HG03025 (cell line): Measurements from ENCODE around the gene XAGE1B.
"Not testable (repeated sequence)": the region's sequence is repeated elsewhere in the genome, so short reads cannot be mapped to it uniquely, and the experiment has no call there.

Experiments
- ATAC-seq: cut with Tn5 transposase; IDR thresholded peaks from one replicate; pipeline ENCODE4 v1.9.1; 2021; ENCODE audit warnings: mild to moderate bottlenecking, moderate library complexity; ENCODE audit not compliant: unreplicated experiment, low FRiP score

XAGE1B gene, protein sequence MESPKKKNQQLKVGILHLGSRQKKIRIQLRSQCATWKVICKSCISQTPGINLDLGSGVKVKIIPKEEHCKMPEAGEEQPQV

DNA sequence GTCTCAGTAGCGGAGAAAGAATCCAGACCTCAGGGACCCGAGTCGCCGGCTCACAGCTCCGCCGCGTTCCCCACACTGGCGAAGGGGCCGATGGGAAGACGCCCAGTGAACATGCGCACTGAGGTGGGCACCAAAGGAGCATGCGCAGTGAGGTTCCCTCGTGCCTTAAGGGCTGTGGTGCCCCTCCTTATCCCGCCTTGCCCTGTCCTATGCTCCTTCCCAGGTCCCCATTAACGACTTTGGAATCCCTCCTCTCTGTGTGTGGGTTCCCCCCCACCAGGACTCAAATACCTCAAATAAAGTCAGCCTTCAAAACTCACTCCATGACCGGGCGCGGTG is at the start of gene XAGE1B:
XAGE1B (minus strand) TSS at position 77 of the 339 bp plus-strand sequence. CDS start 1,536 bp downstream, outside the sequence.
- not testable (repeated sequence) for ATAC-seq

GRCh38 chrX:52563105-52563504 is 46.2 kb upstream of the XAGE1B start:
- ATAC-seq, result no peak

DNA sequence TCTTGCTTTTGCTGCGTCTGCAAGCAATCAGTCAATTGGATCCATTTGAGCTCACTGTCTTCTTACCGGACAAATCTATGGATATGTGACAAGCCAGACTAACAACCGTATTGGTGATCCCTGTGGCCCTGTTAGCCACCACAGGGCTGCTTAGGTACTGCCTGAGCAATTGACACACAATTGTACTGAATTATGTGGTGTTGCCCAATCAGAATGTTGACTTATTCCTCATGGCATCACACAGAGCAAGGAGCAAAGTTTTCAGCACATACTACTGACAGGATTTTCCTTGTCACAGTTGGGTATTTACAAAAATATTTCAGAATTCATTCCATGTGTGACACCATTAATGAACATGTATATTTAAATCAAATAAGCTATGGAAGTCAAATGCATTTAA is 41.3 kb upstream of the XAGE1B start:
- ATAC-seq, result no peak

DNA sequence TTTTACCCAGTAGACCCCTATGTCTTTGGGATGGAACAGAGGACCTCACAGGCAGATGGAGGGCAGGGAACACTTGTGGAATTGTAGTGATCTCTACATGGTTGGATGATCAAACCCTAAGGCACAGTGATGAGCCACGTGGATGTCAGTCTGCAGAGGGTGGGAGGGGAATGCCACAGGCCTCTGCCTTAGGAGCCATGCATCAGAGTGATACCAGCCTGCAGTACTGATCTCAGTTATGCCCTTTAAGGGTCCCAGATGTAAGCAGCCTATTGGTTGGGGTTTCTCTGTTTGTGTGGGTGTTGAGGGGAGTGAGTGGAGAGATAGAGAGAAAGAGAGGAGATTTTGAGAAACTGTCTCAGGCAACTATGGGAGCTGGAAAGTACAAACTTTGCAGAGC is 39.9 kb upstream of the XAGE1B start:
- no peak for ATAC-seq

GRCh38 chrX:52553995-52554642 is 37.3 kb upstream of the XAGE1B start:
- no peak for ATAC-seq

DNA sequence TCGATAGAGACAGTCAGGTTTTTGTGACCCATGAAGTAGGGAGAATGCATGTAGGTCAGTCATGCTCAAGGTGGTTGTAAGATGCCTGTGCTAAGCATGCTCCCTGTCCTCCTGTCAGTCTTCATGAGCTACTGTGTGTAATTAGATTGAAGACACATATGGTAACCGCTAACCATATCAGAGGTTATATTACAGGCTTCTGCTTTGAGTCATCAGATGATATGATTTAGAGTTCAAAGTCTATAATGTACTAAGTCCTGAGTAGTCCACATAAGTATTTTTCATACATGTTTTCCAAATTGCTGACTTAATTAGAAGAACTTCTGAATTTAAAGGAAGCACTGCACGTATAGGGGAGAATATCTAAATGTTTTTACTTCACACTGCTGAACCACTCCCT is 31.9 kb upstream of the XAGE1B start:
- ATAC-seq, result not testable (repeated sequence)

DNA sequence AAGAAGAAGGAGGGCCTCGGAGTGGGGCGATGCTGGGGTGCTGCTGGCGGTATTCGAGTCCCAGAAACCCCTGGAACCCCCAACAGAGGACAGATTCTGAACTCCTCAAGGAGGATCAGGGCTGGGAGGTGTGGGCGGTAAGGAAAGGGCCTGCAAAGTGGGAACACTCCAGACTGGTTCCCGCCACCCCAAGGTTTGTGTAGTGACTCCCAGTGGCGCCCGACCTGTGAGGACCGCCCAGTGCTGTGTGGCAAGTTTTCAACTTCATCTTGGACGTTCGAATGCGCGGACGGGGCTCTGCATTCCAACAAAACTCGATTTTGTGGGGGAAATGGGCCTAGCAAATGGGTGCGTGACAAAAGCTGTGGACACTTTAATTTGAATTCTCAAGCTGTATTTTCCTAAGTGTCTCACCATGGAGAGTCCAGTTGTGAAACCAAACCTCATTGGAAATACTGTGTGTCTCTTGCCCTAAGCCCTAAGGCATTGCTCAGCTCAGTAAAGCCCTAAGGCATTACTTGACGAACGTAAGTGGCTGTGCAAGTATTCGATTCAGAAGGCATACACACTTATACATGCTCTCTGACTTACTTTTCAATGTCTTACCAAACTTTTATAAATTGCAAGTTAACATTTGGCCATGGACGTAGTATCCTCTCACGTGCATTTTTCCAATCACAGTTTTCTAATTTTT is 27.4 kb upstream of the XAGE1B start:
- no peak for ATAC-seq

- no peak for ATAC-seq
Observed at GRCh38 chrX:52542311-52542710, 25.4 kb upstream of the XAGE1B start.

GRCh38 chrX:52541051-52541450 is 24.2 kb upstream of the XAGE1B start:
- not testable (repeated sequence) for ATAC-seq

GRCh38 chrX:52516110-52516986 is 515 bp downstream of the XAGE1B start:
- ATAC-seq, result not testable (repeated sequence)

- not testable (repeated sequence) for ATAC-seq
Observed at GRCh38 chrX:52511126-52511525, 5.7 kb downstream of the XAGE1B start.

DNA sequence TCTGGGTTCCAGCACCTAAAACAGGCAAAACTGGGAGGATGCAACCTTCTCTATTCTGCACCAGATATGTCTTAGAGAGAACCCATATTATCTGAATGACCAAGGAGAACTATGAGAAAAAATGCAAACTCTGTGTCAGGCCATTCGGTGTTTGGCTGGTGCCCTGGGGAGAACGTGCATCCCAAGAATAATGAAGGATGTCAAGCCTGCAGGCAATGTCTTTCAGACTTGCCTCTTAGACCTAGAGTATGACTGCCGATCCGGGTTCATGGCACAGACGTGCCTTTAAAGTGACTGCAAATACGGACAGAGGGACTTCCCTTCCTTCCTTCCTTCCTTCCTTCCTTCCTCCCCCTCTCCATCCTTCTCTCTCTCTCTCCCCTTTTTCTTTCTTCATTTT is 6.9 kb downstream of the XAGE1B start:
- no peak for ATAC-seq

DNA sequence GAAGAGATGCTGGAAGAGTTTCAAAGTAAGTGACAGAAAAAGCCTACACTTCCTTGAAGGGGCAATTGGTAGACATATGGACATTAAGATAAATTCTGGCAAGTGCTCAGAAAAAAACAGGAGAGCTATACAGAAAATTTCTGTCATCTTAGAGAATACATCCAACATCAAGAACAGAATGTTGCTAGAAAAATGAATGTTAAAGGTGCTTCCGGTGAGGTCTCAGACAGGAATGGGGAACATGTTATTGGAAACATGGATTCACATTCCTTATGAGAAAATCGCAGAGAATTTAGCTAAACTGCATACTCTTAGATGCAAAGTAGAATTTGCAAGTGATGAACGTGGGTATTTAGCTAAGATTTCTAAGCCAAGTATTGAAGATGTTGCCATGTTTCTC is 9.5 kb downstream of the XAGE1B start:
- ATAC-seq, result no peak

- ATAC-seq, result no peak
Observed at GRCh38 chrX:52504551-52504950, 12.3 kb downstream of the XAGE1B start.

DNA sequence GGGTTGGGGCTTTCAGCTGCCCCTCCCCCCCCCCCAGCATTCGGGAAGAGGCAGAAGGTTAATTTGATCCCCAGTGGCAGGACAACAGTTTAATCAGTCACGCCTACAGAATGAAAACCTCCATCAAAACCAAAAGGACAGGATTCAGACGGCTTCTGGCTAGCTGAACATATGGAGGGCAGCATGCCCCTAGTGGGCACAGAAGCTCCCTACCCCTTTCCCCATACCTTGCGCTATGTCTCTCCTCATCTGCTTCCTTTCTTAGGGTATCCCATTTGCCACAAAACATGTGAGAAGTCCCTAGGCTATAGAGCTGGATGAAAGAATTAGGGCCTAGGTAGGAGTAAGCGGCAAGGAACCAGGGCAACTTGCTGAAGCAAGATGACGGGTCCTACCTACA is 15.5 kb downstream of the XAGE1B start:
- not testable (repeated sequence) for ATAC-seq

DNA sequence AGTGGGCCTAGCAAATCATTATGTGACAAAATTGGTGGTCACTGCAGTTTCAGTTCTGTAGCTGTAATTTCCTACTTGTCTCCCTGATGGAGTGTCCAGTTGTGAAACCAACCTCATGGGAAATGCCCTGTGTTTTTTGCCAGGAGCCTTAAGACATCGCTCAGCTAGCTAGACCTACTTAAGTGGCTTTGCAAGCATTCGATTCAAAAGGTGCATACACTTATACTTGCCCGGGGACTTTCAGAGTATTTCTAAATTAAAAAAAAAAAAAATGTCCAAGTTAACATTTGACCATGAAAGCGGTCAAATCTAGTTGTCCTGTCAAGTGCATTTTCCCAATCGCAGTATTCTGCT is 20.5 kb downstream of the XAGE1B start:
- ATAC-seq, result not testable (repeated sequence)

DNA sequence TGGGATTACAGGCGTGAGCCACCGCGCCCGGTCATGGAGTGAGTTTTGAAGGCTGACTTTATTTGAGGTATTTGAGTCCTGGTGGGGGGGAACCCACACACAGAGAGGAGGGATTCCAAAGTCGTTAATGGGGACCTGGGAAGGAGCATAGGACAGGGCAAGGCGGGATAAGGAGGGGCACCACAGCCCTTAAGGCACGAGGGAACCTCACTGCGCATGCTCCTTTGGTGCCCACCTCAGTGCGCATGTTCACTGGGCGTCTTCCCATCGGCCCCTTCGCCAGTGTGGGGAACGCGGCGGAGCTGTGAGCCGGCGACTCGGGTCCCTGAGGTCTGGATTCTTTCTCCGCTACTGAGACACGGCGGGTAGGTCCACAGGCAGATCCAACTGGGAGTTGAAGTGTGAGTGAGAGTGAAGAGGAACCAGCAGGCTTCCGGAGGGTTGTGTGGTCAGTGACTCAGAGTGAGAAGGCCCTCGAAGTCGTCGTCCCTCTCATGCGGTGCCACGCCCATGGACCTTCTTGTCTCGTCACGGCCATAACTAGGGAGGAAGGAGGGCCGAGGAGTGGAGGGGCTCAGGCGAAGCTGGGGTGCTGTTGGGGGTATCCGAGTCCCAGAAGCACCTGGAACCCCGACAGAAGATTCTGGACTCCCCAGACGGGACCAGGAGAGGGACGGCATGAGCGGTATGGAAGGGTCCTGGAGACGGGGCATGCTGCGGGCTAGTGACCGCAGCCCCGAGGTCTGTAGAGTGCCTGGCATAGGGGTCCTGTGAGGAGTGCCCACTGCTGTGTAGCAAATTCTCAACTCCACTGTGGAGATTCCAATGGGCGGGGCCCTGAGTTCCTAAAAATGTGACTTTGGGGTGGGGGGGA is 21.1 kb downstream of the XAGE1B start, which contains the start of gene XAGE1A:
XAGE1A (plus strand) TSS at position 264 of the 874 bp plus-strand sequence. CDS start 1,554 bp downstream, outside the sequence.
- ATAC-seq, result not testable (repeated sequence)

- not testable (repeated sequence) for ATAC-seq
Observed at GRCh38 chrX:52471301-52471700, 45.6 kb downstream of the XAGE1B start.
